Measurements from ENCODE around the gene RPS10.

Gene RPS10

GRCh38 chr6:34425498-34426410 lies at the start of gene RPS10:
TSS of gene RPS10 (minus strand) at chr6:34426069. CDS start at chr6:34425221, 848 bp downstream.
- TF ChIP-seq CTCF (conservative IDR thresholded peaks at IDR 0.05), result no peak
- TF ChIP-seq ZFX (IDR thresholded peaks at IDR 0.05), result no peak
- peak within 1 kb of the TSS; percentile 85 for H3K27ac ChIP-seq

- no peak for TF ChIP-seq CTCF (conservative IDR thresholded peaks at IDR 0.05)
- TF ChIP-seq ZFX (IDR thresholded peaks at IDR 0.05), result no peak
- no peak overlapping the region for H3K27ac ChIP-seq
Measured at GRCh38 chr6:34475238-34475682, 49.4 kb upstream of the RPS10 start.

DNA sequence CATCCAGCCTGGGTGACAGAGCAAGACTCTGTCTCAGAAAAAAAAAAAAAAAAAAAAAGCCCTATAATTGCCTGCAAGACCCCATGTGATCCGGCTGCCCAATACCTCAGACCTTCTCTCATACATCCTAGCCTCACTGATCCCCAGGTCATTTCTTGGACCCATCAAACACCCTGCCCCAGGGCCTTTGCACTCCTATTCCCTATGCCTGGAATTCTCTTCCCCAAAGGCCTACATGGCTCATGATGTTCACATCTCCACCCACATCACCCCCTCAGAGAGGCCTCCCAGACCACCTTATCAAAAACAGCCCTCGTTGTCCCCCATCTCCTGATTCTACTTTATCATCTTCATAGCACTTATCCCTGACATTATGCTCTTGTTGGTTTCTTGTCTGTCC lies 48.9 kb upstream of the RPS10 start:
- no peak overlapping the region for H3K27ac ChIP-seq
- no peak for TF ChIP-seq ZFX (IDR thresholded peaks at IDR 0.05)
- TF ChIP-seq CTCF (conservative IDR thresholded peaks at IDR 0.05), result no peak

GRCh38 chr6:34473967-34474366 lies 48.1 kb upstream of the RPS10 start:
- H3K27ac ChIP-seq, result no peak overlapping the region
- no peak for TF ChIP-seq CTCF (conservative IDR thresholded peaks at IDR 0.05)
- TF ChIP-seq ZFX (IDR thresholded peaks at IDR 0.05), result no peak

DNA sequence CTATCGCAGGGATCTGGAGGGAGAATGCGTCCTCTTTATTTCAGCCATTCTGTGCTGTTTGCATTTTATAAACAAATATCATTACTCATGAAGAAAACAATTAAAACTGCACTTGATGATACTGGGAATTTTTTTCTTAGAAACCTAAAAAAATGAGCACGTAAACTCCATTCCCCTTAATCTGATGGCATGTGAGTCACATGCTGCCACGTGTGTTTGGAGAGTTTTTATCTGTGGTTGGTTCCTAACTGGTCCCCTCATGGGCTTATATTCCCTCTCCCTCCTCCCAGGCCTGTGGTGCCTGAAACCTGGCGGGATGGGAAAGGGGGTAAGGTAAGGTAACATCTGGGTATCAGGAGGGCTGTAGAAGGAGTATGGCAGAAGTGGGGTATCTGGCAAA lies 46.6 kb upstream of the RPS10 start:
- no peak for TF ChIP-seq CTCF (conservative IDR thresholded peaks at IDR 0.05)
- TF ChIP-seq ZFX (IDR thresholded peaks at IDR 0.05), result no peak

DNA sequence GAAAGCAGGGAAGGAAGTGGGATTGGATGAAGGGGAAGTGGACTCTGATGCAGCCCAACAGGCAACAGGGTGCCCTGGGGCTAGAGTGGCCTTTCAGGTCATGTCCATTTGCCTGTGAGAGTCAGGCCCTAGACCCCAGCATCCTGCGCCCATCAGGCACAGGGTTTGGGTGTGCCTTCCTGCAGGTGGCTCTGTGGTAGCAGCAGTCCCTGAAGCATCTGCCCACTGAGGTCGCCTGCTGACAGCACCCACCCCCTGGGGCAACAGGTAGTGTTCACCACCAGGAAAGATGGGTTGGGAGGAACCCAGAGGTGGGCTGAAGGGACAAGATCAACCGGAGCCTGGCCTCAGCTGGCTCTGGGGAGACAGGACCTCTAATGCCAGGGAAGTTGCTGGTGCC lies 43.6 kb upstream of the RPS10 start:
- H3K27ac ChIP-seq, result no peak overlapping the region

More for the DNA sequence above, 46.6 kb upstream of the RPS10 start:
- H3K27ac ChIP-seq, result no peak overlapping the region

More for the DNA sequence above, 43.6 kb upstream of the RPS10 start:
- TF ChIP-seq ZFX (IDR thresholded peaks at IDR 0.05), result no peak
- TF ChIP-seq CTCF (conservative IDR thresholded peaks at IDR 0.05), result no peak

All from C4-2B (cell line).